ENCODE measurements around the gene TLR9.
"Not testable (repeated sequence)": the region's sequence is repeated elsewhere in the genome, so short reads cannot be mapped to it uniquely, and the experiment has no call there.

Gene TLR9

GRCh38 chr3:52194485-52195290 is 30.8 kb downstream of the TLR9 start:
- DNase-seq = no peak

- DNase-seq = no peak
Measured at GRCh38 chr3:52193065-52193464, 32.4 kb downstream of the TLR9 start.

GRCh38 chr3:52191663-52192062 is 33.8 kb downstream of the TLR9 start:
- DNase-seq = no peak

- no peak for DNase-seq
Measured at GRCh38 chr3:52190294-52191074, 35.0 kb downstream of the TLR9 start.

GRCh38 chr3:52188556-52188955 is 36.9 kb downstream of the TLR9 start:
- no peak for DNase-seq

GRCh38 chr3:52186729-52187128 is 38.7 kb downstream of the TLR9 start:
- DNase-seq = no peak

GRCh38 chr3:52185837-52186236 is 39.6 kb downstream of the TLR9 start:
- DNase-seq = no peak

GRCh38 chr3:52185311-52185710 is 40.1 kb downstream of the TLR9 start:
- DNase-seq = no peak

- no peak for DNase-seq
Measured at GRCh38 chr3:52184690-52185089, 40.8 kb downstream of the TLR9 start.

- DNase-seq = no peak
Measured at GRCh38 chr3:52183786-52184445, 41.5 kb downstream of the TLR9 start.

- no peak for DNase-seq
Measured at GRCh38 chr3:52182691-52183090, 42.8 kb downstream of the TLR9 start.

- DNase-seq = no peak
Measured at GRCh38 chr3:52182196-52182595, 43.2 kb downstream of the TLR9 start.

- DNase-seq = no peak
Measured at GRCh38 chr3:52181543-52181942, 43.9 kb downstream of the TLR9 start.

- DNase-seq = no peak
Measured at GRCh38 chr3:52178537-52178936, 46.9 kb downstream of the TLR9 start.

- DNase-seq = not testable (repeated sequence)
Measured at GRCh38 chr3:52178126-52178525, 47.3 kb downstream of the TLR9 start.

- no peak for DNase-seq
Measured at GRCh38 chr3:52177701-52178042, 47.8 kb downstream of the TLR9 start.

- no peak for DNase-seq
Measured at GRCh38 chr3:52176951-52177700, 48.3 kb downstream of the TLR9 start.

- DNase-seq = no peak
Measured at GRCh38 chr3:52176180-52176752, 49.2 kb downstream of the TLR9 start.

- DNase-seq = no peak
Measured at GRCh38 chr3:52175416-52176179, 49.8 kb downstream of the TLR9 start.

GRCh38 chr3:52174896-52175295 is 50.5 kb downstream of the TLR9 start:
- no peak for DNase-seq

GRCh38 chr3:52173101-52173500 is 52.3 kb downstream of the TLR9 start:
- DNase-seq = no peak

GRCh38 chr3:52172262-52172757 is 53.1 kb downstream of the TLR9 start:
- no peak for DNase-seq

Data from activated T-cell treated with anti-CD3 and anti-CD28 coated beads for 4 hours (primary cell).